Loucy (cell line): Measurements from ENCODE around the gene NRIP1.

ENCODE experiments used
- H2AFZ ChIP-seq: fragments of 200-600 bp; sonication (generic); 2 replicates; pipeline ENCODE4 v1.6.0; 2016; ENCODE audit warnings: antibody characterized with exemption, mild to moderate bottlenecking, low read length, moderate library complexity
- H3F3A ChIP-seq: fragments of 200-600 bp; 2 replicates; pipeline ENCODE4 v1.6.0; 2016; ENCODE audit warnings: antibody characterized with exemption, low read depth, mild to moderate bottlenecking
- H3K27me3 ChIP-seq: fragments of 200-600 bp; sonication (generic); 2 replicates; pipeline ENCODE4 v1.6.1; 2014; ENCODE audit warnings: low read length, mild to moderate bottlenecking; ENCODE audit not compliant: insufficient read depth, poor library complexity, severe bottlenecking
- H3K36me3 ChIP-seq: fragments of 200-600 bp; sonication (generic); 2 replicates; pipeline ENCODE4 v1.6.1; 2016; ENCODE audit warnings: low read length; ENCODE audit not compliant: insufficient read depth
- H3K4me1 ChIP-seq: fragments of 200-600 bp; sonication (generic); 2 replicates; pipeline ENCODE4 v1.5.1; 2014; ENCODE audit warnings: low read length, mild to moderate bottlenecking; ENCODE audit not compliant: insufficient read depth, poor library complexity, severe bottlenecking
- H3K4me2 ChIP-seq: fragments of 200-600 bp; sonication (generic); 2 replicates; pipeline ENCODE4 v1.6.0; 2014; ENCODE audit warnings: antibody characterized with exemption, low read length, low read depth, mild to moderate bottlenecking; ENCODE audit not compliant: poor library complexity, severe bottlenecking
- H3K4me3 ChIP-seq: fragments of 200-600 bp; sonication (generic); 2 replicates; pipeline ENCODE4 v1.5.1; 2014; ENCODE audit warnings: low read length, mild to moderate bottlenecking, mixed read lengths; ENCODE audit not compliant: poor library complexity, severe bottlenecking
- H3K79me2 ChIP-seq: fragments of 200-600 bp; sonication (generic); 2 replicates; pipeline ENCODE4 v1.6.1; 2014; ENCODE audit warnings: low read length; ENCODE audit not compliant: insufficient read depth
- H3K9ac ChIP-seq: fragments of 200-600 bp; sonication (generic); 2 replicates; pipeline ENCODE4 v1.6.0; 2014; ENCODE audit warnings: mild to moderate bottlenecking, low read depth, low read length, moderate library complexity; ENCODE audit not compliant: poor library complexity, severe bottlenecking
- H3K9me2 ChIP-seq: fragments of 200-600 bp; sonication (generic); replicated peaks from 2 replicates; pipeline ENCODE4 v1.6.1; 2016; ENCODE audit warnings: low read depth, low read length, mixed read lengths
- H3K9me3 ChIP-seq: fragments of 200-600 bp; sonication (generic); 2 replicates; pipeline ENCODE4 v1.6.1; 2014; ENCODE audit warnings: mild to moderate bottlenecking, antibody characterized with exemption, low read length, low read depth; ENCODE audit not compliant: insufficient read depth
- H4K20me1 ChIP-seq: fragments of 200-600 bp; sonication (generic); 2 replicates; pipeline ENCODE4 v1.6.0; 2014; ENCODE audit warnings: antibody characterized with exemption, low read length, mild to moderate bottlenecking; ENCODE audit not compliant: insufficient read depth, poor library complexity, severe bottlenecking
- EZH2phosphoT487 ChIP-seq: fragments of 200-600 bp; IDR thresholded peaks from 2 replicates; pipeline ENCODE4 v1.6.1; 2018; ENCODE audit warnings: antibody characterized with exemption, mild to moderate bottlenecking, moderate library complexity, borderline replicate concordance
- TF ChIP-seq, protein P1 (sequence below): fragments of 200-600 bp; sonication (generic); conservative IDR thresholded peaks from 2 replicates; pipeline ENCODE4 v1.5.1; 2014; ENCODE audit warnings: mild to moderate bottlenecking, antibody characterized with exemption, low read length

The NRIP1 gene

DNA sequence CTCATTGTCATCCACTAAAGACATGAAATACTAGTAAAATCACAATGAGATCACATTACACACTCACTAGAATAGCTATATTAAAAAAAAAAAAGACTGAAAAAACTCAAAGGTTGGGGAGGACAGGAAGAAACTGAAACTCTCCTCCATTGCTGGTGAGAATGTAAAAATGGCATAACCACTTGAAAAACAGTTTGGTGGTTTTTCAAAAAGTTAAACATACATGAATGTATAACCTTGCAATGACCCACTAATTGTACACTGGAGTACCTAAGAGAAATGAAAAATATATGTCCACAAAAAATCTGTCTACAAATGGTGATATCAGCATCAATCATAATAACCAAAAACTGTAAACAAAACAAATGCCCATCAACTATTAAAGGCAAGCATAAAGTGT, 44.0 kb downstream of the NRIP1 start:
- TF ChIP-seq, protein P1, sequence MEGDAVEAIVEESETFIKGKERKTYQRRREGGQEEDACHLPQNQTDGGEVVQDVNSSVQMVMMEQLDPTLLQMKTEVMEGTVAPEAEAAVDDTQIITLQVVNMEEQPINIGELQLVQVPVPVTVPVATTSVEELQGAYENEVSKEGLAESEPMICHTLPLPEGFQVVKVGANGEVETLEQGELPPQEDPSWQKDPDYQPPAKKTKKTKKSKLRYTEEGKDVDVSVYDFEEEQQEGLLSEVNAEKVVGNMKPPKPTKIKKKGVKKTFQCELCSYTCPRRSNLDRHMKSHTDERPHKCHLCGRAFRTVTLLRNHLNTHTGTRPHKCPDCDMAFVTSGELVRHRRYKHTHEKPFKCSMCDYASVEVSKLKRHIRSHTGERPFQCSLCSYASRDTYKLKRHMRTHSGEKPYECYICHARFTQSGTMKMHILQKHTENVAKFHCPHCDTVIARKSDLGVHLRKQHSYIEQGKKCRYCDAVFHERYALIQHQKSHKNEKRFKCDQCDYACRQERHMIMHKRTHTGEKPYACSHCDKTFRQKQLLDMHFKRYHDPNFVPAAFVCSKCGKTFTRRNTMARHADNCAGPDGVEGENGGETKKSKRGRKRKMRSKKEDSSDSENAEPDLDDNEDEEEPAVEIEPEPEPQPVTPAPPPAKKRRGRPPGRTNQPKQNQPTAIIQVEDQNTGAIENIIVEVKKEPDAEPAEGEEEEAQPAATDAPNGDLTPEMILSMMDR: no peak
- TF ChIP-seq EZH2phosphoT487: no peak
- H4K20me1 ChIP-seq: peaks cover 72% of the 10 kb centered on the region
- no peaks in the 10 kb centered on the region for H3K9me3 ChIP-seq
- no peaks in the 10 kb centered on the region for H3K27me3 ChIP-seq
- H3K4me1 ChIP-seq: no peaks in the 10 kb centered on the region
- peaks cover 3% of the 10 kb centered on the region; the same call in 1 of the 2 replicates for H3K36me3 ChIP-seq
- peaks cover 93% of the 10 kb centered on the region for H3K79me2 ChIP-seq
- H3F3A ChIP-seq: no peaks in the 10 kb centered on the region
- H3K4me2 ChIP-seq: no peak overlapping the region
- H2AFZ ChIP-seq: no peak overlapping the region
- no peak overlapping the region for H3K4me3 ChIP-seq
- no peak overlapping the region for H3K9ac ChIP-seq
- H3K9me2 ChIP-seq: no peaks in the 10 kb centered on the region

DNA sequence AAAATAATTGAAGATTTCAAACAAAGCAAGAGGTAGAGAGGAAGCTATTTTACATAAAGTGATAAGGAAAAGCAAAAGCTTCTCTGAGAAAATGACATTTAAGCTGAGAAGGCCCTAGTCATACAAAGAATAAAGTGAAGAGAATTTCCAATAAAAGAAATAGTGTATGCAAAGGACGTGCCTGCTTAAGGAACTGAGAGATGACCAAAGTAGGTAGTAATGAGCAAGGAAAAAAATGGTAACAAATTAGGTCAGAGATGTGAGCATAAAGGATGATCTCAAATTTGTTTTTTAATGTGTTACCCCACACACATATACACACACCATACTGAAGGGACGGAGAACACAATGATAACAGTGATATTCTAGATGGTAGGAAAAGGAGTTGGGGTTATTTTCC, 46.4 kb downstream of the NRIP1 start:
- no peak overlapping the region for H3K4me2 ChIP-seq
- no peak overlapping the region for H2AFZ ChIP-seq
- no peaks in the 10 kb centered on the region for H3F3A ChIP-seq
- no peaks in the 10 kb centered on the region for H3K4me1 ChIP-seq
- H3K27me3 ChIP-seq: no peaks in the 10 kb centered on the region
- no peak for TF ChIP-seq EZH2phosphoT487
- TF ChIP-seq, protein P1: no peak
- no peak overlapping the region for H3K9ac ChIP-seq
- no peaks in the 10 kb centered on the region for H3K9me3 ChIP-seq
- H3K4me3 ChIP-seq: no peak overlapping the region
- H3K36me3 ChIP-seq: peaks cover 3% of the 10 kb centered on the region; the same call in 1 of the 2 replicates
- no peaks in the 10 kb centered on the region for H3K9me2 ChIP-seq
- peaks cover 68% of the 10 kb centered on the region for H4K20me1 ChIP-seq
- H3K79me2 ChIP-seq: peaks cover 86% of the 10 kb centered on the region

- Histone ChIP-seq H3K27me3 (no peaks in the 10 kb centered on the region), H3K79me2 (peaks cover 65% of the 10 kb centered on the region), H3K36me3 (no peaks in the 10 kb centered on the region), H3K4me3 (no peak overlapping the region), H3F3A (no peaks in the 10 kb centered on the region), H3K4me1 (no peaks in the 10 kb centered on the region), H3K4me2 (no peak overlapping the region), H3K9ac (no peak overlapping the region), H4K20me1 (peaks cover 52% of the 10 kb centered on the region), H3K9me3 (no peaks in the 10 kb centered on the region), H3K9me2 (no peaks in the 10 kb centered on the region), H2AFZ (no peak overlapping the region)
- no peak for TF ChIP-seq EZH2phosphoT487
- TF ChIP-seq, protein P1: no peak
Measured at GRCh38 chr21:15015622-15016471, 49.0 kb downstream of the NRIP1 start.
